WTC11 (cell line): ENCODE results near the gene ZMYND15.

Source experiments
- CREM ChIP-seq: sonication (generic); formaldehyde crosslinking; IDR thresholded peaks from 2 replicates; pipeline ENCODE4 v1.8.1; 2022; ENCODE audit warnings: mild to moderate bottlenecking, missing genetic modification reagents, moderate library complexity
- CTCF ChIP-seq: fragments of 200-600 bp; IDR thresholded peaks from 2 replicates; pipeline ENCODE4 v1.8.0; 2022; ENCODE audit warnings: antibody characterized with exemption
- E2F5 ChIP-seq: sonication (generic); formaldehyde crosslinking; IDR thresholded peaks from 2 replicates; pipeline ENCODE4 v1.8.1; 2022; ENCODE audit warnings: mild to moderate bottlenecking, moderate library complexity, missing genetic modification reagents
- ESRRA ChIP-seq: sonication (generic); formaldehyde crosslinking; IDR thresholded peaks from 2 replicates; pipeline ENCODE4 v1.8.1; 2022; ENCODE audit warnings: mild to moderate bottlenecking, missing genetic modification reagents, borderline replicate concordance
- ETV6 ChIP-seq: sonication (generic); formaldehyde crosslinking; IDR thresholded peaks from 2 replicates; pipeline ENCODE4 v1.8.1; 2022; ENCODE audit warnings: mild to moderate bottlenecking, missing genetic modification reagents
- FOXJ3 ChIP-seq: sonication (generic); formaldehyde crosslinking; IDR thresholded peaks from 2 replicates; pipeline ENCODE4 v1.9.0; 2021; ENCODE audit warnings: missing genetic modification reagents, mild to moderate bottlenecking, borderline replicate concordance
- FOXP4 ChIP-seq: sonication (generic); formaldehyde crosslinking; IDR thresholded peaks from 2 replicates; pipeline ENCODE4 v1.8.0; 2022; ENCODE audit warnings: mild to moderate bottlenecking, missing genetic modification reagents
- MLX ChIP-seq: sonication (generic); formaldehyde crosslinking; IDR thresholded peaks from 2 replicates; pipeline ENCODE4 v1.8.1; 2023; ENCODE audit warnings: mild to moderate bottlenecking, missing genetic modification reagents, moderate library complexity
- PRDM15 ChIP-seq: sonication (generic); formaldehyde crosslinking; IDR thresholded peaks from 2 replicates; pipeline ENCODE4 v1.8.0; 2022; ENCODE audit warnings: missing genetic modification reagents
- RELA ChIP-seq: sonication (generic); formaldehyde crosslinking; IDR thresholded peaks from 2 replicates; pipeline ENCODE4 v1.8.1; 2022; ENCODE audit warnings: missing genetic modification reagents, mild to moderate bottlenecking, borderline replicate concordance
- SP1 ChIP-seq: sonication (generic); formaldehyde crosslinking; conservative IDR thresholded peaks from 2 replicates; pipeline ENCODE4 v1.8.1; 2022; ENCODE audit warnings: missing genetic modification reagents
- USF2 ChIP-seq: sonication (generic); formaldehyde crosslinking; IDR thresholded peaks from 2 replicates; pipeline ENCODE4 v1.8.1; 2023; ENCODE audit warnings: mild to moderate bottlenecking, missing genetic modification reagents, moderate library complexity
- ZNF263 ChIP-seq: sonication (generic); formaldehyde crosslinking; IDR thresholded peaks from 2 replicates; pipeline ENCODE4 v1.8.1; 2022; ENCODE audit warnings: low read depth, mild to moderate bottlenecking, moderate library complexity, missing genetic modification reagents

GRCh38 chr17:4696437-4696805 is 43.2 kb upstream of the ZMYND15 start:
- TF ChIP-seq CREM (no peak), FOXJ3 (CRISPR knock-in tag) (no peak), RELA (CRISPR knock-in tag) (no peak), FOXP4 (CRISPR knock-in tag) (no peak), CTCF (no peak), USF2 (CRISPR knock-in tag) (no peak), ZNF263 (CRISPR knock-in tag) (no peak), ETV6 (CRISPR knock-in tag) (no peak), SP1 (CRISPR knock-in tag) (no peak), PRDM15 (no peak), E2F5 (CRISPR knock-in tag) (no peak), MLX (CRISPR knock-in tag) (no peak), ESRRA (no peak)
